HG03354 (cell line): Measurements from ENCODE around the gene SYNGR2.
A peak's percentile ranks its signal among the peaks of the same experiment; 100 is the strongest.
"Not testable (repeated sequence)": the region's sequence is repeated elsewhere in the genome, so short reads cannot be mapped to it uniquely, and the experiment has no call there.

Experiments
- ATAC-seq: cut with Tn5 transposase; IDR thresholded peaks from one replicate; pipeline ENCODE4 v1.9.1; 2021; ENCODE audit warnings: mild to moderate bottlenecking; ENCODE audit not compliant: unreplicated experiment, poor library complexity, severe bottlenecking

The SYNGR2 gene

GRCh38 chr17:78129351-78130089, 38.9 kb upstream of the SYNGR2 start:
- no peak for ATAC-seq

GRCh38 chr17:78130090-78130436, 38.3 kb upstream of the SYNGR2 start:
- no peak for ATAC-seq

GRCh38 chr17:78130437-78131101, 37.8 kb upstream of the SYNGR2 start, which contains the start of gene TMC8:
TMC8 (plus strand) TSS chr17:78130771; CDS start chr17:78131589, 818 bp downstream.
- ATAC-seq = peak; percentile 21

GRCh38 chr17:78131172-78132083, 37.0 kb upstream of the SYNGR2 start:
- no peak for ATAC-seq

DNA sequence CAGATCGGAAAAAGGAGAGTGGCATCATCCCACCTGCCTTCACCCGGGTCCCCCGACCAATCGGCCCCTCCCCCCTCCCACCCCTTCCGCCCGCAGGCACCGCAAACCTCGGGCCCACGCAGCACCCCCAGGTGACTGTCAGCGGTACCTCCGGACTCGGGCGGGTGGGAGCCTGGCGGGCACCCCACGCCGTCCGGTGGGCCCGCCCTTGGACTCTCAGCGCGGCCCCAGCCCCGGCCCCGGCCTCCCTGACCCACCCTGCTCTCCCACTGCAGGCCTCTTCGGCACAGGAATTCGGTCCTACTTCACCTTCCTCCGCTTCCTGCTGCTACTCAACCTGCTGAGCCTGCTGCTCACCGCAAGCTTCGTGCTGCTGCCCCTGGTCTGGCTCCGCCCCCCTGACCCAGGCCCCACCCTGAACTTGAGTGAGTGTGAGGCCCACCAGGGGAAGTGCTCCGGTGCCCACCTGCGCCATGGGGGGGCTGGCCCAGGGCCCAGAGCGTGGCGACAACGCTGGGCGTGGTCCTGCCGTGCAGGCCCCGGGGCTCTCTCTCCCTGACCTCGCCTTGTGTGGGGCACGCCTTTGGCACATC, 36.2 kb upstream of the SYNGR2 start:
- no peak for ATAC-seq

GRCh38 chr17:78132767-78133178, 35.6 kb upstream of the SYNGR2 start:
- no peak for ATAC-seq

- no peak for ATAC-seq
These were observed 35.0 kb upstream of the SYNGR2 start for GRCh38 chr17:78133179-78133951.

GRCh38 chr17:78133971-78134898, 34.1 kb upstream of the SYNGR2 start:
- ATAC-seq = no peak

- no peak for ATAC-seq
These were observed 33.4 kb upstream of the SYNGR2 start for GRCh38 chr17:78134899-78135385.

DNA sequence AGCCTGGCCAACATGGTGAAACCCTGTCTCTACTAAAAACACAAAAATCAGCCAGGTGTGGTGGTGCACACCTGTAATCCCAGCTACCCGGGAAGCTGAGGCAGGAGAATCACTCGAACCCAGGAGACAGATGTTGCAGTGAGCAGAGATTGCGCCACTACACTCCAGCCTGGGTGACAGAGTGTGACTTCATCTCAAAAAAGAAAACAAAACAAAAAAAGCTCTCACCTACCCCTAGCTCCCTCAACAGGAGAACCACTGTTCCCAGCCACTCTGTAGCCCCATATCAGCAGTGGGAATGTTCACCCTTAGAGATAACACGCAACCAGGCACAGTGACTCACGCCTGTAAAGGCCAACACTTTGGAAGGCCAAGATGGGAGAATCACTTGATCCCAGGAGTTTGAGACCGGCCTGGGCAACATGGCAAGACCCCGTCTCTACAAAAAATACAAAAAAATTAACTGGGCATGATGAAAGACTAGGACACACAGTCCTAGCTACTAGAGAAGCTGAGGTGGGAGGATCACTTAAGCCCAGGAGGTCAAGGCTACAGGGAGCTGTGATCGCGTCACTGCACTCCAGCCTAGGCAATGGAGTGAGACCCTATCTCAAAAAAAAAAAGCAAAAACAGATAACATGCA, 32.4 kb upstream of the SYNGR2 start:
- ATAC-seq = no peak

GRCh38 chr17:78137392-78138203, 30.8 kb upstream of the SYNGR2 start:
- ATAC-seq = no peak

GRCh38 chr17:78138204-78139060, 29.9 kb upstream of the SYNGR2 start:
- no peak for ATAC-seq

DNA sequence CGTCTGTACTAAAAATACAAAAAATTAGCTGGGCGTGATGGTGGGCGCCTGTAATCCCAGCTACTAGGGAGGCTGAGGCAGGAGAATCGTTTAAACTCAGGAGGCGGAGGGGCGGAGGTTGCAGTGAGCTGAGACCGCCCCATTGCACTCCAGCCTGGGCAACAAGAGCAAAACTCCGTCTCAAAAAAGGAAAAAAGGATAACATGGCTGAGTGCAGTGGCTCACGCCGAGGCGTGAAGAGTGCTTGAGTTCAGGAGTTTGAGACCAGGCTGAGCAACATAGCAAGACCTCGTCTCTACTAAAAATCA, 28.6 kb upstream of the SYNGR2 start:
- ATAC-seq = not testable (repeated sequence)

- ATAC-seq = peak; percentile 84
These were observed 28.0 kb upstream of the SYNGR2 start for GRCh38 chr17:78140169-78141051.

- ATAC-seq = no peak
These were observed 26.8 kb upstream of the SYNGR2 start for GRCh38 chr17:78141437-78142118.
